ENCODE measurements around the gene SMOC1. TPM values are rescaled to one million over a fixed set of nuclear protein-coding genes. Genes with fewer than 3 reads are reported as not detected.

Gene SMOC1
- total RNA-seq, 1 experiment from 2014 or later, result 0.68 TPM

DNA sequence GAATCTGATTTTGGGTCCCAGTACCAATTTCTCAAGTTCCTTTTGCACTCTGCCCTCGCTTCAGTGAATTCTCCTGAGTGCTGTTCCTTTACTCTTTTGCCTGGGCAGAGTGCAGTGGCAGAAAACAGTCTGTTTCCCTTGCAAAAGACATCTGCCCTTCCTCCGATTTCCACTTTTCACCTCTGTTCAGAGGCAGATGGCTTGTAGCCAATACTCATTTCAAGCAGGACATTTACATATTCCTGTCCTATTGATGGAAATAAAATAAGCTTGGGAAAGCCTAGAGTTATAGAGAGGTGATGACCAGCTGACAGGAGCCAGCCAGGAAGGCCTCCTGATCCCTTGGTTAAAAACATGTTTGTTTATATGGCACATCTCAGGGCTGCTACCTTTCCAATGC is 198.5 kb downstream of the SMOC1 start:
- no CpG with 5 or more reads among the region's 2 CpGs for WGBS (ENCODE audit: extremely low coverage, insufficient read length, low lambda C conversion rate)
- H3K4me3 Mint-ChIP-seq, result no peak overlapping the region

More for the DNA sequence above, 198.5 kb downstream of the SMOC1 start:
- no peaks in the 10 kb centered on the region for H3K27me3 ChIP-seq (ENCODE audit: insufficient read depth, low read length)
- Mint-ChIP-seq H3K27me3 (ENCODE audit: low read depth) (peaks cover 5% of the 10 kb centered on the region), H3K4me1 (peaks cover 3 to 16% of the 10 kb centered on the region in 2 experiments; a peak in 3 of 4 replicates), H3K27ac (no peak overlapping the region; a peak in 1 of 7 replicates), H3K36me3 (ENCODE audit: insufficient read depth in 1 of 3, low read depth in 3 of 3) (no peaks in the 10 kb centered on the region), H3K9me3 (no peaks in the 10 kb centered on the region)
- no peaks in the 10 kb centered on the region for H3K9me3 ChIP-seq (ENCODE audit: control insufficient read depth, low read depth, low read length)
- no peaks in the 10 kb centered on the region; the same call in 1 of the 2 replicates for H3K4me1 ChIP-seq (ENCODE audit: insufficient read depth, low read length)
- H2AFZ ChIP-seq (ENCODE audit: low read length), result no peak overlapping the region
- H2BK5ac ChIP-seq (ENCODE audit: insufficient read length, low read length), result no peak overlapping the region
- H4K5ac ChIP-seq (ENCODE audit: insufficient read length, low read depth, low read length), result no peak overlapping the region
- no peak overlapping the region for H2BK15ac ChIP-seq (ENCODE audit: low read depth, low read length)
- H3K23me2 ChIP-seq (ENCODE audit: insufficient read length, low read depth, low read length, poor library complexity, severe bottlenecking), result no peaks in the 10 kb centered on the region
- H3K27ac ChIP-seq (ENCODE audit: insufficient read length, low read depth, low read length), result no peak overlapping the region
- H3K14ac ChIP-seq (ENCODE audit: insufficient read depth, low read length), result no peak overlapping the region
- H3K18ac ChIP-seq (ENCODE audit: insufficient read length, low read depth, low read length), result no peak overlapping the region
- H2AK5ac ChIP-seq (ENCODE audit: insufficient read length, low read length), result no peak overlapping the region
- H4K8ac ChIP-seq (replicated peaks; ENCODE audit: insufficient read length, low read depth, low read length), result no peak overlapping the region
- H3T11ph ChIP-seq (ENCODE audit: low read length), result no peak overlapping the region
- H3K4me2 ChIP-seq (ENCODE audit: insufficient read depth, insufficient read length, low read length), result no peak overlapping the region
- H3K9ac ChIP-seq (ENCODE audit: extremely low read depth, insufficient read length, low read length), result no peak overlapping the region
- H2BK120ac ChIP-seq (ENCODE audit: low read depth, low read length, poor library complexity, severe bottlenecking), result no peak overlapping the region
- H3K79me1 ChIP-seq (ENCODE audit: insufficient read depth, low read depth, low read length, poor library complexity, severe bottlenecking), result no peaks in the 10 kb centered on the region
- DNase-seq, result no peak
- no peaks in the 10 kb centered on the region for H3K79me2 ChIP-seq (ENCODE audit: insufficient read depth, low read length)
- H2BK12ac ChIP-seq (ENCODE audit: insufficient read length, low read depth, low read length), result no peak overlapping the region
- no peaks in the 10 kb centered on the region for H4K20me1 ChIP-seq (ENCODE audit: control insufficient read depth, insufficient read depth, insufficient read length)
- no peak overlapping the region for H3K23ac ChIP-seq (ENCODE audit: insufficient read length, low read depth, low read length)
- TF ChIP-seq, protein P1, sequence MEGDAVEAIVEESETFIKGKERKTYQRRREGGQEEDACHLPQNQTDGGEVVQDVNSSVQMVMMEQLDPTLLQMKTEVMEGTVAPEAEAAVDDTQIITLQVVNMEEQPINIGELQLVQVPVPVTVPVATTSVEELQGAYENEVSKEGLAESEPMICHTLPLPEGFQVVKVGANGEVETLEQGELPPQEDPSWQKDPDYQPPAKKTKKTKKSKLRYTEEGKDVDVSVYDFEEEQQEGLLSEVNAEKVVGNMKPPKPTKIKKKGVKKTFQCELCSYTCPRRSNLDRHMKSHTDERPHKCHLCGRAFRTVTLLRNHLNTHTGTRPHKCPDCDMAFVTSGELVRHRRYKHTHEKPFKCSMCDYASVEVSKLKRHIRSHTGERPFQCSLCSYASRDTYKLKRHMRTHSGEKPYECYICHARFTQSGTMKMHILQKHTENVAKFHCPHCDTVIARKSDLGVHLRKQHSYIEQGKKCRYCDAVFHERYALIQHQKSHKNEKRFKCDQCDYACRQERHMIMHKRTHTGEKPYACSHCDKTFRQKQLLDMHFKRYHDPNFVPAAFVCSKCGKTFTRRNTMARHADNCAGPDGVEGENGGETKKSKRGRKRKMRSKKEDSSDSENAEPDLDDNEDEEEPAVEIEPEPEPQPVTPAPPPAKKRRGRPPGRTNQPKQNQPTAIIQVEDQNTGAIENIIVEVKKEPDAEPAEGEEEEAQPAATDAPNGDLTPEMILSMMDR (conservative IDR thresholded peaks at IDR 0.05), result no peak
- no peak overlapping the region for H4K91ac ChIP-seq (ENCODE audit: insufficient read length, low read depth, low read length)
- H3K4ac ChIP-seq (ENCODE audit: low read depth, low read length), result no peak overlapping the region
- no peak overlapping the region for H3K56ac ChIP-seq (ENCODE audit: insufficient read length, low read depth, low read length)
- H2BK20ac ChIP-seq (ENCODE audit: low read depth, low read length, poor library complexity, severe bottlenecking), result no peak overlapping the region

Measured in H9 (cell line).